Activated effector memory CD4-positive, alpha-beta T cell treated with anti-CD3 and anti-CD28 coated beads, Interleukin-2, amount 50 U/mL, for 16 hours (primary cell): Measurements from ENCODE around the gene MGAT4C.
"Not testable (repeated sequence)": the region's sequence is repeated elsewhere in the genome, so short reads cannot be mapped to it uniquely, and the experiment has no call there.

Source experiments
- DNase-seq: peaks from one replicate; pipeline ENCODE4 v3.0.0-alpha.2; 2020

Gene MGAT4C

DNA sequence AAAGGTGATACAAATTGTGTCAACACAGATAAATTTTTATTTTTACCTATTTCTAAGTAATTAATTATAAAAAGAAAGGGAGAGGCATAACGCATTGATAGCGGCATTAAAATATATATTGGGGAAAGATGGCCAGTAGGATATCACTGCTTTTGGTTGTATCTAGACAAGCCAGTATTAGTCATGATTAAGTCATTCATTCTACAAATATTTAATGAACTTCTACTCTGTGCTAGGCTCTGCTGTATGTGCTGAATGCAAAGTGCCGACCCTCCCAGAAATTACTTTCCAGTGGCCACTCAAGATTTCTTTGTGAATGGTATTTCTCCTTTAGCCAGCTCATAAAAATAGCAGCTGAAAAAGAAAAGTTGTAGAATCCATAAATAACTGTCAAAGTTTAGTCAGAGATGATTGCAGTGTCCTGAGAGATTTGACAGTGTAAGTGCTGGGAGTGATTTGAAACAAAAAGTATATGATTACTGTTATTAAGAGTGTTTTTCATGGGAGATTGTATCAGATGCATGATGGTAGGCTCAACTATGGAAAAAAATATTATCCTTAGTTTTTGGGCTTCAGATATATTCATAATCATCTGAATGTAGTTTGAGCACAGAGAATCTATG, 133.2 kb downstream of the MGAT4C start:
- DNase-seq: no peak

DNA sequence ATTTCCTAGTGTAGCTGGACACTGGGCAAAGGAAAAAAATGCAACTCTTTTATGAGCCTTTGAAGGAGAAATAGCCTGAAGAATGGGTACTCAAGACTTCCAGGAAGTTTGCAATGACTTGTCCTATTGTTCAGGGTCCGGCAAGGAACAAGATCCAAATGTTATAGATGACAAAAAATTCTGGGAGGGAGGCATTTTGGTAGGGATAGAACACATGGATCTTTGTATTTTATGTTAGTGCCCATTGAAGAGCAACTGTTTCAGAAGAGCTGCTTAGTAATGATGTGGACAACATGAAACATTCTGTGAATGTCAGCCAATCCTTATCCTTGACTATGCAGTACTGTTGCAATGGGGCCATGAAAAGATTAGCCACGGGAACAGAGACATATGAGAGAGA, 138.0 kb downstream of the MGAT4C start:
- no peak for DNase-seq

DNA sequence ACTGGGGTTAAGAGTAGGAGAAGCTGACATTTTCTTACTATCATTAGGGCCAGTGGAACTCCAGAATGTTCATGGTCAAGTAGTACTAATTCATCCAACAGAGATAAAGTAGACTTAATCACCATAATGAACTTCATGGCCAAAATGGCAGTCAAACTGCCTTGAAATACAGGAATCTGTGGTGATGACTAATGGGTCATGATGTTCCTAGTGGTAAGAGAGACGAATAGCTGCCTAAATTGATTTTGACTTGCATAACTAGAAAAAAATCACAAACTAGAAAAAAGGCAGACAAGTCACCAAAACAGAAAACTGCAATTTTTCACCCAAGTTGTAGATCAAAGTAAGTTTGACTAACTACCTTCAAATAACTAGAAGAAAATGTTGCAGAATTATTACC, 138.5 kb downstream of the MGAT4C start:
- DNase-seq: no peak

DNA sequence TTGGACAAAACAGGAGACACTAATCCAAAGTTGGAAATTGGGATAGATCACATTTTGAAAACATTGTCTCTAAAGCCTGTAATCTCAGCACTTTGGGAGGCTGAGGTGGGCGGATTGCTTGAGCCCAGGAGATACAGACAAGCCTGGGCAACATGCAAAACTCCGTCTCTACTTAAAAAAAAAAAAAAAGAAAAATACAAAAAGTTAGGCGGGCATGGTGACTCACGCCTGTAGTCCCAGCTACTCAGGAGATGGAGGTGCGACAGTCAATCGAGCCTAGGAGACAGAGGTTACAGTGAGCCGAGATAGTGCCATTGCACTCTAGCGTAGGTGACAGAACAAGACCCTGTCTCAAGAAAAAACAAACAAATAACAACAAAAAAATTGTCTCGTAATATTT, 152.1 kb downstream of the MGAT4C start:
- DNase-seq: no peak

DNA sequence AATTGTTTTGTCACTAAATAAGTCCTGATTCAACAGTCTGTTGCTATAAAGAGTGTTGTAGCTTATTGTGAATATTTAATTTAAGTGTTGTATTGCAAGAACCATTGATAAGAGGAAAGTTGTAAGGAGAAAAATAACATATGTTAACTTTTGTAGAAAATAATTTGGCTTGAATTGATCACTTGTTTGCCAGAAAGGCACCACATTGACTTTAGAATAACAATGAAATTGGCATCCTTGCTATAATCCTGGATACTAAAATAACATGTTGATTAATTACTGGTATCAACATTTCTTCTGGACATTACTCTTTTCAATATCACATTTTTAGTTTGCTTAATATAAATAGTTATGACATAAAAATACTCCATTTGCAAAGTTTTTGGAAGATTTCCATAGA, 159.0 kb downstream of the MGAT4C start:
- no peak for DNase-seq

DNA sequence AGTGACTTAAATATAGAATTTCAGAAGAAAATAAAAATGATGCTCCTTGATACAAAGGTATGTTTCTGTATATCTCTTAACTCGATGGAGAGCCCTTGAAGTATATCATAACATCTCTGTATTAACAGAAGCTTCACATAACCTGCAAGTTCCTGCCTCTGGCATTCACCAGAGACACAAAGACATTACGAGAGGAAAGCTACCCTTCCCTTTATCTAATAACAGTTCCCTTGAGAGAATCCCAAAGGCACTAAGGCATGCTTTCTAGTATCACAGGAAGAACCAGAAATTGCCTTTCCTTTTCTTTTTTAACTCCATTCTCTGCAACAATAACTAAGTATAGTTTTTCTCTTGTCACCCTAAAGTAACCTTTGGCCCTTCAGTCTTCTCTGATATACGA, 164.5 kb downstream of the MGAT4C start:
- no peak for DNase-seq

DNA sequence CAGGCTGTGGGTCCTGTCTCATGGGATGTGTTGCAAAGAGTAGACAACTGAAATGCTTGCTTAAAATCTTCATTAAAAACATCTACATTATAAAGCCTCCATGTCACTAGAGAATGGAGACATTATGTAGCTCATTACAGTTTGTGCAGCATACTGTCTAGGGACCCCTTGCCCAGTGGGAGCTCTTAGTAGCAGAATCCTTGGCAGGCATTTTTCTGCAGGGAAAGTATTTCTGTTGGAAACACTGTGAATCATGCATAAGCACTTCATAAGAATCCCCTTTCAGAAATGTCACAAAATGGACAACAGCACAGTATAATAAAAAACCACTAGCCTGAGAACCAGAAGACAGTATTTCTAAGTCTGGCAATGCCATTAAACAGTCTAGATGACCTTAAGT, 174.3 kb downstream of the MGAT4C start:
- DNase-seq: no peak

DNA sequence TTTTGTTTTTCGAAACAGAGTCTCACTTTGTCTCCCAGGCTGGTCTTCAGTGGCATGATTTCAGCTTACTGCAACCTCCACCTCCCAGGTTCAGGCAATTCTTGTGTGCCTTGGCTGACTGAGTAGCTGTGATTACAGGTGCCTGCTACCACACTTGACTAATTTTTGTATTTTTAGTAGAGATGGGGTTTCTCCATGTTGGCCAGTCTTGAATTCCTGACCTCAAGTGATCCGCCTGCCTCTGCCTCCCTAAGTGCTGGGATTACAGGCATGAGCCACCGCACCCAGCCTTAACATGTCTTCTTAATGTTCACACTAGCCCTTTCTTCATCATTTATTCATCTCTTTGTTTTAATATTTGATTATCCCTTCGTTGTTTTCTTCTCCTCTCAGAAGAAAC, 197.1 kb downstream of the MGAT4C start:
- DNase-seq: not testable (repeated sequence)

DNA sequence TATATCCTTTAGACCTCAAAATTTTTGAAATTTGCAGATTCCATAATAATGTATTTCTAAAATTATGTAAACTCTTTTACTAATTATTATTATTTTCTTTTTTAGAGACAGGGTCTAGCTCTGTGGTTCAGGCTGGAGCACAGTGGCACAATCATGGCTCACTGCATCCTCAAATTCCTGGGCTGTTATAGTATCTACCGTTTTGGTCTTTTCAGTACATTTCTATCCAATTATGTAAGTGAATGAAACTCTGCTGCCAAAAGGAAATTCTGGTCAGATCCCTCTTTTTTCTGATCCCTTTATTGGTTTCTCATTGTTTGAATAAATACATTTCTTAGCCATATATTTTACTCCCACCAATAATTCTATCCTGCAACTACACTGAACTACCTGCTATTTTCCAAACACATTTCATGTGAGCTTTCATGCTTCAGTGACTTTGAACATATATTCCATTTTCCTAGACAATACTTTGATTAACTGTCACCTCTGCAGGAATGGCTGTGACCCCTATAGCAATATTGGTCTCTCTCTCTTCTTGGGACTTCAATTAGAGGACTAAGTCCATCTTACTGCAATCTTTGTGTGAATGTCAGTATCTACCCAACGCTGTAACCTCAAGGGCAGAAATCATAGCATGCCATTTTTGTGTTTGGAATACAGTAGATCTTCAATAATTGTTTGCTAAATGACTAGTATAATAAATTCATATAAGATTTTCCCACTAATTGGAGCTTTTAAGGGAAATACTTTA, 198.9 kb downstream of the MGAT4C start:
- no peak for DNase-seq

DNA sequence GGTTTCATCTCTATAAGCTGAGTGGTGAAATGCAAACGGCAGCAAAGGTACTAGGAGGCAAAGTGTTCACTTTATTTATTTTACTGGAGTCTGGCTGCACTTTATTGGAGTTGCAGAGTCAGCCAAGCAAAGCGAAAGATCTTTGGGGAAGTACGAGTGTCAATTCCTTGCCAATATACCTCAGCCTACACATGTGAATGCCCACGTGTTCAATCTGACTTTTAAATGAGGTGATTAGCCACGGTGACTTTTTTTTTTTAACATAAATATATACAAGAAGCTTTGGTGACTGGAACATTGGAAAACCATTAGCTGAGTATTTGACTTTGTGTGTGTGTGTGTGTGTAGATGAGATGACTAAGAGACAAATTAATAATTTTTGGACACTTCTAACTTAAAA, 203.3 kb downstream of the MGAT4C start:
- DNase-seq: no peak

DNA sequence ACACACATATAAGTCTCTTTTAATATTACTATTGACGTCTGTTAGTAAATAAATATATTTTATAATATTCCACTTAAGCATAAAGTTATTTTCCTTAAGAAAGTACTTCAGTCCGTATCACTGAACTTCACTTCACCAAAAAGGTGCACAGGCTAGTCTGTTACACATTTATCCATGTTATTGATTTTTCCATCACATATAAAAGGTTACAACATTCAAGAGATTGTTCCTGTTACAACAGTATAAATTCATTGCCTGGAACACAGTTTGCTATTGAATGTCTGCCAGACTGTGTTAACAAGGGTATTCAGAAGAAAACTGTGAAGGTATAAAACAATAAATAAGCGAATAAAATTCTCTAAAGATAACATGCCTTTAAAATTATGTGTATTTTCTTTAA, 206.2 kb downstream of the MGAT4C start:
- DNase-seq: no peak

DNA sequence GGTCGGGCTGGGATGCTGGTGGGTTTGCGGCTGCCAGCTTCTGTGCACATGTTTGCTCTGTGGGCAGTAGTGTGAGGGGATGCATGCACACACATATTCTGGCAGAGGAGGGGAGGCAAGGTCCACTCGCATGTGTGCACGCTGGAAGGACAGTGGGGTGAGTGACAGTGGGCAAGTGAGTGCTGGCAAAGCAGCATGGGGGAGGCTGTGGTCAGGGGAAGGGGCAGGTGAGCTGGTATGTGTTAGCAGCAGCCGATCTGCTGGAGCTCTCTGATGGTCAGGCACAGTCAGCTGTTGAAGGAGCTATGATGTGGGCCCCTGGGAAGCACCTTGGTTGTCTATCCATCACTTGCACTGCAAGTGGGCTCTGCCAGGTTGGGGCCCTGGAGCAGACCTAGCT, 211.8 kb downstream of the MGAT4C start:
- peak; percentile 45 for DNase-seq

DNA sequence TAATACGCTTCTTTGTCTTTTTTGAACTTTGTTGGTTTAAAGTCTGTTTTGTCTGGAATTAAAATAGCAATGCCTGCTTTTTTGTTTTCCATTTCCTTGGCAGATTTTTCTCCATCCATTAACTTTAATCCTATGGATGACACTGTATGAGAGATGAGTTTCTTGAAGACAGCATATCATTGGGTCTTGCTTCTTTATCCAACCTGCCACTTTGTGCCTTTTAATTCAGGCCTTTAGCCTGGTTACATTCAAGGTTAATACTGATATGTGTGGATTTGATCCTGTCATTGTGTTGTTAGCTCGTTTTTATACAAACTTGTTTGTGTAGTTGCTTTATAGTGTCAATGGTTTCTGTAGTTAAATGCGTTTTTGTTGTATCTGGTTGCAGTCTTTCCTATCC, 214.1 kb downstream of the MGAT4C start:
- DNase-seq: no peak

DNA sequence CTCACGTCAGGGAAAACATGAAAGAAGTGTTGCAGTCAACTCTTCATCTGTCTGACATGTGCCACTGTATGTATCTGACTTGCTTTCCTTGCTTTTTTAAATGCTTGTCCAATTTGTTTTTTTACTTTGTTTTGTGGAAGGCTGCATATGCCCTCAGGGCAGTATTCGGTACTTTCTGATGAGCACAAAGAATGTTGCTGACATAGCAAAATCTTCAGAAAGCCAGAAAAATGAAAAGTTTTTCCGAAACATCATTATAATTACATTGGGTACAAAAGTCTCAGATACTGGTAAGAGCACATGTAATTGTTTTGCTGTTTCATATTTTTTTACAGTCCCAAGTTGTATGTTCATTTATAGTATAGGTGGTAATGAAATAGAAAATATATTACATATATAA, 237.8 kb downstream of the MGAT4C start:
- no peak for DNase-seq

DNA sequence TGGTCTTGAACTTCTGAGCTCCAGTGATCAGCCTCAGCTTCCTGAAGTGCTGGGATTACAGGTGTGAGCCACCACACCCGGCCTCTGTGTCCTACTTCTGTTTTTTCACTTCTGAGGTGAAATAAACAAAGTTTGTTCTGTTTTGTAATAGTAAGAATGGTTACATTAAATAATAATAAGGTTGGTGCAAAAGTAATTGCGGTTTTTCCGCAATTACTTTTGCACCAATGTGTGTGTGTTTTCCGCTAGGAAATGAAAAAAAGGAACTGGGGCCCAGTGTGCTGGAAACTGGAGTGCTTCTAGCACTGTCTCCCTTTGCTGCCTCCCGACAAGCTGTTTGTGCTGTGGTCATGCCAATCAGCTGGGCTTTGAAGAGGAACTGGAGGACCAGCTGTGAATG, 241.2 kb downstream of the MGAT4C start:
- DNase-seq: no peak

DNA sequence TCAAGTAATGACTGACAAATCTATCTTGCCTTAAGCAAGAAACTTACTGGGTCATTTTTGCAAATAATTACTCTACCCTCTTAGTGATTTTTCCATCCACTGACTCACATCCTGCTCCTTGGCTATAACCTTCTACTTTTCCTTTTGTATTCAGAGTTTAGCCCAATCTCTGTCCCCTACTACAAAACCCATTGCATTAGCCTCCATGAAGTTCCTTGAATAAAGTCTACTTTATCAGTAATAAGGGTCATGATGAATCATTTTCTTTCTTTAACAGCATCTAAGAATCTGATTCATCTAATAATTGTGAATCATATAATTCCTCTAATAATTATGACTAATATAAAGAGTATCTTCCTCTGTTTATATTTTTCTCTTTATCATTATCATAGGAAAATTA, 249.5 kb downstream of the MGAT4C start:
- DNase-seq: no peak

DNA sequence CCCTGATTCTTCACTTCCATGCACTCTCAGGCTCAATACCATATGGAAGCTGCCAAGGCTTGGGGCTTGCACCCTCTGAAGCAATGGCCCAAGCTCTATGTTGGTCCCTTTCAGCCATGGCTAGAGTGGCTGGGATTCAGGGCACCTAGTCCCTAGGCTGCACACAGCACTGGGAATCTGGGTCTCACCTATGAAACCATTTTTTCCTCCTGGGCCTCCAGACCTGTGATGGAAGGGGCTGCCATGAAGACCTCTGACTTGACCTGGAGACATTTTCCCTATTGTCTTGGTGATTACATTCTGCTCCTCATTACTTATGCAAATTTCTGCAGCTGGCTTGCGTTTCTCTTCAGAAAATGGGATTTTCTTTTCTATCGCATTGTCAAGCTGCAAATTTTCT, 258.1 kb downstream of the MGAT4C start:
- no peak for DNase-seq

DNA sequence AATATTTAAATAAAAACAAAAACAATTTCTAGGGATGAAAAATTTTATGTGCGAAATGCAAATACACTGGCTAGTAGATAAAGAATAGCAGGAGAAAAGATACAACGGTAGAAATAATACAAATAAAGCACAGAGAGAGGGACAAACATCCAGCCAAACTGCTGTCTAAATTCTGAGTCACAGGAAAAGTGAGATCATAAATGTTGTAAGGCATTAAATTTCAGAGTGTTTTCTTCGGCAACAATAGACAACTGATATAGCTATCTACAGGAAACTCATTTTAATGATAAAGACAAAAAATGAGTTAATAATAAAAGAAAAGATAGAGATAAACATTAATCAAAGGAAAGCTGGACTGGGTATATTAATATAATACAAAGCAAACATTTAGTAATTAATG, 259.9 kb downstream of the MGAT4C start:
- DNase-seq: no peak

DNA sequence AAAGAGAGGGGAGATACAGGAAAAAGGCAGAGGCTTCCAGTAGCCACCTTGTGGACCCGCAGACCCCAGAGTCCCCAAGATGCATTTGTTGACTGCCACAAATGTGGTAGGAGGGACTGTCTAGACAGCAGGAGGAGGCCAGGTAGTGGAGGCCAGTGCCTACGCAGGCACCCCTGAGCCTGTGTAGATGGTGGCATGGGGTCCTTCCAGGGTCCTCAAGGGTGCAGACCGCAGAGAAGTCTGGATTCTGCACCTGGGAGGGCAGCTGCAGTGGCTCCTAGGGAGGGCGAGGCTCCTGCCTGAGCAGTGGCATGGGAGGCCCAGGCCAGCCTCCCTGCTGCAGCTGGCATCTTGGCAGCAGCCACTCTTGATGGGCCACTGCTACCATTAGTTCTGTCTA, 262.4 kb downstream of the MGAT4C start:
- DNase-seq: no peak

DNA sequence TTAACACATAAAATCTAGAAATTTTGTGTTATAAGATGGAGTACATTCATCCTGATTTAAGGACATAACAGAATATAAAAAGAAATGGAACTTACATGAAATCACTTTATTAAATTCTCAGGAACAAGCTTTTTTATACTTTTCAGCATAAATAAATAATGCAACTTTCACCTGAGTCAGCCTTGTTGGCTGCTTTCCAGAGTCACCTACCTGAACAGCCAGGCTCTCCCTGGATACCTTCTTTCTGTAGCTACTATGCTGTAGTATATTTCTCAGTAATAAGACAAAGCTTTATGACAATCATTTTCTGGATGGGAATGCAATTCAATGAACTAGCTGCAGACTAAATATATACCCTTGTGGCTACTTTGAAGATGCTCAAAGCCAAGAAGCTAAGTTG, 270.2 kb downstream of the MGAT4C start:
- DNase-seq: no peak

DNA sequence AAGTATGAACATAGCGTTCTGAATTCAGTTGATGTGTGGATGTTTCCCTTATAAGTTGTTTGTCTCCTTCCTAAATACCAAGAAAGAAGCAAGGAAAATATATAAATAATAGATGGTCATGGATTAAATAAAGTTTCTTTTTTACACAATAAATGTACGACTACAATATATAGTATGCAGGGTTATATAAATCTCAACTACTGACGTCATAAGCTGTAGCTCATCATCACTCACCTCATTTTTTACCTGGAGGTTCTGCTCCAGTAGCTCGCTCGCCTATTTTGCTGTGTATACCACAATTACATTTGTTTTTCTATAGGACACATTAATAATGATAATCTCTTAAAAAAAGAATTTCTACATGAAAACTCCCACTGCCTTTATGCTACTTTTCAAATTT, 272.6 kb downstream of the MGAT4C start:
- DNase-seq: no peak

DNA sequence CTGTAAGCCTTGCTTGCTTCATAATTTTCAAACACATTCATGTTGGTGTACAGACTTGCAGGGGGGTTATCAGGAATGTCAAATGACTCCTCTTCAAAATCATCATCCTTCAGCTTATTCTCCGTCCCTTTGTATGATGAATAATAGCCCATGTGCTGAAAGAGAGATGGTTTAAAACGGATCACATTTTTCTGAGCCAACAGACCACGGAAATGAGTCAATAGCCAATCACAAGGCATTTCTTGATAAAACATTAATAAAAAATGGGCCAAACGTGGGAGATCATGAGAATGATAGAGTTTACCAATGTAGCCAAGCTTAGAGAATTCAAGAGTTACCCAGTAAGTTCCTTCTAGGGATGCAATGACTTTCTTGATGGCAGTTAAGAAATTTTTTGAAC, 276.6 kb downstream of the MGAT4C start:
- no peak for DNase-seq

DNA sequence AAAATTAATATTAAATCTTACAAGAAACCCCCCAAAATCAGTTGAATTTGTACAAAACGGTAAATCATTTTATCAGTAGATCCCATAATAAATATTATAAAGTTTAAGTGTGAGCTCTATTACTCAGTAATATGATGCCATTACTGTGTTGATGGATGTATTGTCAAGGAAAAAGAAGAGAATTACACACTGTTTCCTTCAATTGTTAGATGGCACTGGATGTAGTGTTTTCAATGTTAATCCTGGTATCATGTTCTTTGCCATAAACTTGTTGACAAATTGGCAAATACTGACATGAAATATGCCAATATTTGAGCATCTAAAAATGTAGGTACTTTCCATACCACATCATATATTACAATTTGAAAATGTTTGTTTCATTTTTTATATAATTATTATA, 280.5 kb downstream of the MGAT4C start:
- DNase-seq: no peak

DNA sequence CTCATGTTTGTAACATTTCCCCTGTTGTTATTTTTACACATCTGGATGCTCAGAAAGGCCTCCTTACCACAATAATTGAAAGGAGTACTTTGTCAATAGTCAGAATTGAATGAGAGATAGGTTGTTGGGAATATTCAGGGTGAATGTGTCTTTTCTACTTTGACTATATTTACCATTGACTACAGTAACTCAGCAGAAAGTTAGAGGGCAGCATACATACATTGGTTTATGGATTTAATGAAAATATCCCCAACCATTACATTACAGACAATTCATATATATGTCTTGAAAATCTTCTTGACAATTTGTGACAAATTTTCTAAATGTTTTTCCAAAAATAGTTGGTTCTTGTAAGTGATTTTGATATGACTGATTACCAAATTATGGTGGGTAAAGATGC, 284.4 kb downstream of the MGAT4C start:
- no peak for DNase-seq

DNA sequence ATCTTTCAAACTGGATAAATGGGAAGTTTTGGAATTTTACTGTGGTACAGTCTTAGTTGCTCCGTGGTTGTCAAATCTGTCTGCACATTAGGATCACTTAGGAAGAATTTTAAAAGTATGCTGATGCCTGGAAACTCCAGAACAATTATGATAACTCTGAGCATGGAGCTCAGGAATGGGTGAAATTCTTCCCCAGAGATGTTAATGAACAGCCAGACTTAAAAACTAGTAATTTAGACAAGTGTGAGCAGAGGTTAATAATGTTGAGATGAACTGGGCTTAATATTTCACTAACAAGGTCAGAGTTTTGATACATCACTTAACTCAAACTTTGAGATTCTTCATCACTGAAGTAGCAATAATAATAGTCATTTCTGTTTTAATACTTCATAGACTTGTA, 287.6 kb downstream of the MGAT4C start:
- DNase-seq: no peak
